Measurements from ENCODE around the gene SYP. TPM values are rescaled to one million over a fixed set of nuclear protein-coding genes. Genes with fewer than 3 reads are reported as not detected.

The SYP gene
- total RNA-seq, 1 donor from 2014 or later: 0.27 TPM

- Mint-ChIP-seq H3K9me3 (peaks cover 11% of the 10 kb centered on the region), H3K27me3 (ENCODE audit: low read depth) (peaks cover 7% of the 10 kb centered on the region), H3K4me3 (no peak overlapping the region), H3K36me3 (no peaks in the 10 kb centered on the region), H3K4me1 (peaks cover 5% of the 10 kb centered on the region), H3K27ac (no peak overlapping the region)
- no peak for DNase-seq (ENCODE audit: low spot score in 2 of 2, unreplicated experiment in 2 of 2)
- TF ChIP-seq CTCF (IDR thresholded peaks at IDR 0.05; ENCODE audit: unreplicated experiment): no peak
Measured at GRCh38 chrX:49204017-49204416, 4.0 kb upstream of the SYP start.

GRCh38 chrX:49203536-49203935, 3.5 kb upstream of the SYP start:
- peaks cover 11% of the 10 kb centered on the region for H3K9me3 Mint-ChIP-seq
- no peaks in the 10 kb centered on the region for H3K36me3 Mint-ChIP-seq
- H3K4me1 Mint-ChIP-seq: peaks cover 5% of the 10 kb centered on the region
- no peak overlapping the region for H3K27ac Mint-ChIP-seq
- no peak overlapping the region for H3K4me3 Mint-ChIP-seq
- no peak for DNase-seq (ENCODE audit: low spot score in 2 of 2, unreplicated experiment in 2 of 2)
- peaks cover 12% of the 10 kb centered on the region for H3K27me3 Mint-ChIP-seq (ENCODE audit: low read depth)
- no peak for TF ChIP-seq CTCF (IDR thresholded peaks at IDR 0.05; ENCODE audit: unreplicated experiment)

- Mint-ChIP-seq H3K36me3 (no peaks in the 10 kb centered on the region), H3K4me1 (peaks cover 5% of the 10 kb centered on the region), H3K9me3 (peaks cover 18% of the 10 kb centered on the region), H3K27ac (no peak overlapping the region), H3K4me3 (no peak overlapping the region), H3K27me3 (ENCODE audit: low read depth) (peaks cover 26% of the 10 kb centered on the region)
- no peak for TF ChIP-seq CTCF (IDR thresholded peaks at IDR 0.05; ENCODE audit: unreplicated experiment)
- DNase-seq (ENCODE audit: low spot score in 2 of 2, unreplicated experiment in 2 of 2): no peak
Measured at GRCh38 chrX:49202022-49202421, 2.0 kb upstream of the SYP start.

- no peaks in the 10 kb centered on the region for H3K36me3 Mint-ChIP-seq
- H3K9me3 Mint-ChIP-seq: peaks cover 27% of the 10 kb centered on the region
- H3K4me1 Mint-ChIP-seq: peaks cover 5% of the 10 kb centered on the region
- H3K4me3 Mint-ChIP-seq: no peak overlapping the region
- no peak overlapping the region for H3K27ac Mint-ChIP-seq
- no peak for DNase-seq (ENCODE audit: low spot score in 2 of 2, unreplicated experiment in 2 of 2)
- H3K27me3 Mint-ChIP-seq (ENCODE audit: low read depth): peaks cover 28% of the 10 kb centered on the region
- TF ChIP-seq CTCF (IDR thresholded peaks at IDR 0.05; ENCODE audit: unreplicated experiment): no peak
Measured at GRCh38 chrX:49199315-49199595, 738 bp downstream of the SYP start.

GRCh38 chrX:49198540-49199314, 1.3 kb downstream of the SYP start:
- Mint-ChIP-seq H3K27me3 (ENCODE audit: low read depth) (peaks cover 27% of the 10 kb centered on the region), H3K4me3 (no peak overlapping the region), H3K36me3 (no peaks in the 10 kb centered on the region), H3K9me3 (peaks cover 28% of the 10 kb centered on the region), H3K27ac (no peak overlapping the region), H3K4me1 (peaks cover 5% of the 10 kb centered on the region)
- TF ChIP-seq CTCF (IDR thresholded peaks at IDR 0.05; ENCODE audit: unreplicated experiment): no peak
- no peak for DNase-seq (ENCODE audit: low spot score in 2 of 2, unreplicated experiment in 2 of 2)

Measured in mesothelial cell of epicardium (in vitro differentiated cells).